GM23338 (cell line): ENCODE measurements around the gene EXOC2. TPM values are rescaled to one million over a fixed set of nuclear protein-coding genes. Genes with fewer than 3 reads are reported as not detected.
A peak's percentile ranks its signal among the peaks of the same experiment; 100 is the strongest.

ENCODE experiments used
- ATAC-seq: fragments of 200-7000 bp; cut with Tn5 transposase; 3 replicates; pipeline ENCODE4 v1.9.1; 2020
- DNase-seq: peaks from one replicate; pipeline ENCODE4 v3.0.0-alpha.2; 2015; ENCODE audit warnings: low spot score
- H2AFZ ChIP-seq: fragments of 200-600 bp; sonication (generic); 2 replicates; pipeline ENCODE4 v1.8.0; 2016; ENCODE audit warnings: antibody characterized with exemption, mild to moderate bottlenecking, moderate library complexity
- H3F3A ChIP-seq: fragments of 200-600 bp; sonication (generic); replicated peaks from 2 replicates; pipeline ENCODE4 v1.8.0; 2017; ENCODE audit warnings: antibody characterized with exemption, mixed run types, low read depth
- H3K27ac ChIP-seq: fragments of 200-600 bp; sonication (generic); 2 replicates; pipeline ENCODE4 v1.6.1; 2016; ENCODE audit warnings: low read depth
- H3K27me3 ChIP-seq: fragments of 200-600 bp; sonication (generic); 2 replicates; pipeline ENCODE4 v1.8.0; 2016; ENCODE audit warnings: mild to moderate bottlenecking, mixed run types, moderate library complexity; ENCODE audit not compliant: insufficient read depth
- H3K36me3 ChIP-seq: fragments of 200-600 bp; sonication (generic); 2 replicates; pipeline ENCODE4 v1.8.0; 2016; ENCODE audit warnings: mild to moderate bottlenecking; ENCODE audit not compliant: insufficient read depth
- H3K4me1 ChIP-seq: fragments of 200-600 bp; sonication (generic); 2 replicates; pipeline ENCODE4 v1.8.0; 2016; ENCODE audit warnings: mild to moderate bottlenecking, moderate library complexity; ENCODE audit not compliant: insufficient read depth
- H3K4me2 ChIP-seq: fragments of 200-600 bp; sonication (generic); 2 replicates; pipeline ENCODE4 v1.7.1; 2017; ENCODE audit warnings: mixed run types
- H3K4me3 ChIP-seq: fragments of 200-600 bp; sonication (generic); 2 replicates; pipeline ENCODE4 v1.6.1; 2016; ENCODE audit warnings: mixed run types
- H3K79me2 ChIP-seq: fragments of 200-600 bp; sonication (generic); replicated peaks from 2 replicates; pipeline ENCODE4 v1.8.0; 2017; ENCODE audit warnings: mild to moderate bottlenecking; ENCODE audit not compliant: insufficient read depth
- H3K9me2 ChIP-seq: fragments of 200-600 bp; sonication (generic); 2 replicates; pipeline ENCODE4 v1.8.0; 2017; ENCODE audit not compliant: insufficient read depth
- H4K20me1 ChIP-seq: fragments of 200-600 bp; sonication (generic); replicated peaks from 2 replicates; pipeline ENCODE4 v1.8.0; 2017; ENCODE audit warnings: mild to moderate bottlenecking; ENCODE audit not compliant: insufficient read depth
- H3K27ac Mint-ChIP-seq: 2 replicates; pipeline ENCODE4 v1.8.0; 2020; ENCODE audit warnings: inconsistent platforms, mild to moderate bottlenecking, moderate library complexity, mixed read lengths
- H3K27me3 Mint-ChIP-seq: 3 replicates; pipeline ENCODE4 v1.8.0; 2022; ENCODE audit warnings: low read depth, mild to moderate bottlenecking, moderate library complexity, mixed read lengths, inconsistent platforms; ENCODE audit not compliant: insufficient read depth, poor library complexity
- H3K36me3 Mint-ChIP-seq: 3 replicates; pipeline ENCODE4 v1.8.0; 2021; ENCODE audit warnings: low read depth, mild to moderate bottlenecking, inconsistent platforms, moderate library complexity, mixed read lengths
- H3K4me1 Mint-ChIP-seq: 3 replicates; pipeline ENCODE4 v1.8.0; 2020; ENCODE audit warnings: mild to moderate bottlenecking, inconsistent platforms, mixed read lengths
- H3K4me3 Mint-ChIP-seq: 3 replicates; pipeline ENCODE4 v1.8.0; 2021; ENCODE audit warnings: moderate library complexity, mild to moderate bottlenecking, inconsistent platforms, mixed read lengths
- H3K9me3 Mint-ChIP-seq: 3 replicates; pipeline ENCODE4 v1.8.0; 2020; ENCODE audit warnings: moderate library complexity, mild to moderate bottlenecking, inconsistent platforms, mixed read lengths
- CREB1 ChIP-seq: fragments of 250-450 bp; sonication (Bioruptor Pico); IDR thresholded peaks from 2 replicates; pipeline ENCODE4 v1.5.0; 2020; ENCODE audit warnings: low read depth, mild to moderate bottlenecking, moderate library complexity
- CTCF ChIP-seq, 2 experiments: fragments of 200-600 bp in 1 of 2; sonication (generic) in 1 of 2; conservative IDR thresholded peaks; 2 replicates each; pipeline versions ENCODE4 v1.5.1 to v1.6.1; 2016 to 2017; ENCODE audit warnings: antibody characterized with exemption in 2 of 2, low read depth in 2 of 2, mild to moderate bottlenecking in 2 of 2, moderate library complexity in 1 of 2
- EZH2 ChIP-seq: fragments of 200-600 bp; sonication (generic); IDR thresholded peaks from one replicate; pipeline ENCODE4 v1.8.0; 2017; ENCODE audit warnings: antibody characterized with exemption, mild to moderate bottlenecking, low read depth; ENCODE audit not compliant: unreplicated experiment
- EZH2phosphoT487 ChIP-seq: fragments of 200-600 bp; sonication (generic); IDR thresholded peaks from one replicate; pipeline ENCODE4 v1.8.1; 2018; ENCODE audit warnings: antibody characterized with exemption; ENCODE audit not compliant: unreplicated experiment
- JUNB ChIP-seq: IDR thresholded peaks from one replicate; pipeline ENCODE4 v1.6.1; 2016; ENCODE audit warnings: antibody characterized with exemption; ENCODE audit not compliant: unreplicated experiment
- NANOG ChIP-seq: IDR thresholded peaks from 2 replicates; pipeline ENCODE4 v1.6.1; 2016; ENCODE audit warnings: antibody characterized with exemption, borderline replicate concordance
- POLR2AphosphoS5 ChIP-seq: IDR thresholded peaks from 2 replicates; pipeline ENCODE4 v1.6.1; 2016; ENCODE audit warnings: antibody characterized with exemption, low read depth
- REST ChIP-seq: IDR thresholded peaks from one replicate; pipeline ENCODE4 v1.6.1; 2018; ENCODE audit warnings: antibody characterized with exemption; ENCODE audit not compliant: unreplicated experiment
- STAT1 ChIP-seq: IDR thresholded peaks from one replicate; pipeline ENCODE4 v1.6.1; 2016; ENCODE audit warnings: antibody characterized with exemption; ENCODE audit not compliant: unreplicated experiment
- ZNF331 ChIP-seq: fragments of 250-450 bp; sonication (Bioruptor Pico); IDR thresholded peaks from 2 replicates; pipeline ENCODE4 v1.5.0; 2020; ENCODE audit warnings: low read depth, mild to moderate bottlenecking, moderate library complexity
- ZNF462 ChIP-seq: fragments of 250-450 bp; sonication (Bioruptor Pico); IDR thresholded peaks from 2 replicates; pipeline ENCODE4 v1.5.0; 2020; ENCODE audit warnings: mild to moderate bottlenecking, moderate library complexity
- polyA plus RNA-seq: library from polyadenylated mRNA; unstranded; fragments of >200 nt; fragmentation: Nextera tagmentation; extraction: Ambion mirVana; gene quantifications from 2 replicates; pipeline ENCODE4 v1.2.1, GENCODE V29; 2016
- total RNA-seq: library from RNA; depleted of rRNA; stranded (reverse); fragments of >200 nt; shearing (Covaris generic); gene quantifications from 2 replicates; pipeline ENCODE4 v1.2.3, GENCODE V29; 2014

The EXOC2 gene
- total and polyA plus RNA-seq, 2 experiments from 2014 or later = 28.7 to 93.6 TPM

GRCh38 chr6:447381-448165 lies 245.4 kb downstream of the EXOC2 start (continued):
- TF ChIP-seq REST = no peak
- TF ChIP-seq STAT1 = no peak
- TF ChIP-seq CTCF (conservative IDR thresholded peaks at IDR 0.05; ENCODE audit: low read depth in 2 of 2) = no peak
- no peak for TF ChIP-seq EZH2
- no peak for TF ChIP-seq CREB1 (CRISPR knock-in tag)
- TF ChIP-seq ZNF331 = no peak
- TF ChIP-seq EZH2phosphoT487 = no peak
- no peak for TF ChIP-seq NANOG
- TF ChIP-seq POLR2AphosphoS5 = no peak

- Histone ChIP-seq H3K79me2 (no peaks in the 10 kb centered on the region), H3K9me2 (no peaks in the 10 kb centered on the region), H3K27ac (no peak overlapping the region), H3K4me2 (no peak overlapping the region), H3F3A (no peaks in the 10 kb centered on the region), H3K4me3 (no peak overlapping the region), H4K20me1 (no peaks in the 10 kb centered on the region), H2AFZ (no peak overlapping the region), H3K27me3 (no peaks in the 10 kb centered on the region), H3K36me3 (no peaks in the 10 kb centered on the region), H3K4me1 (no peaks in the 10 kb centered on the region)
- Mint-ChIP-seq H3K36me3 (peaks cover 20% of the 10 kb centered on the region), H3K4me3 (no peak overlapping the region), H3K27me3 (peaks cover 6% of the 10 kb centered on the region), H3K4me1 (peaks cover 6% of the 10 kb centered on the region; the same call in 2 of the 3 replicates), H3K27ac (no peak overlapping the region), H3K9me3 (peaks cover 31% of the 10 kb centered on the region)
- DNase-seq (no peak), ATAC-seq (peak; percentile 57; the same call in 2 of the 3 replicates)
- no peak for TF ChIP-seq STAT1
- no peak for TF ChIP-seq JUNB
- no peak for TF ChIP-seq CREB1 (CRISPR knock-in tag)
- no peak for TF ChIP-seq ZNF462 (CRISPR knock-in tag)
These were observed 246.2 kb downstream of the EXOC2 start for GRCh38 chr6:446418-447366.
